ENCODE measurements around the gene HIVEP3.

The HIVEP3 gene

GRCh38 chr1:41645062-41645461 is 273.7 kb downstream of the HIVEP3 start:
- Histone ChIP-seq H3K9me3 (ENCODE audit: low read length) (no peaks in the 10 kb centered on the region), H3K9ac (ENCODE audit: low read length) (peak overlapping the region; percentile 16; the same call in 1 of the 2 replicates), H3K4me3 (ENCODE audit: low read depth, low read length, poor library complexity, severe bottlenecking) (no peak overlapping the region), H4K20me1 (ENCODE audit: insufficient read depth, low read length) (no peaks in the 10 kb centered on the region), H3K9me2 (ENCODE audit: low read depth, low read length) (no peaks in the 10 kb centered on the region), H3F3A (ENCODE audit: insufficient read depth, low read length) (no peaks in the 10 kb centered on the region; the same call in 1 of the 2 replicates), H3K36me3 (ENCODE audit: insufficient read depth, low read length) (no peaks in the 10 kb centered on the region), H3K4me2 (ENCODE audit: low read length) (peak overlapping the region; percentile 6; the same call in 1 of the 2 replicates), H3K27me3 (ENCODE audit: insufficient read depth, low read length) (no peaks in the 10 kb centered on the region), H2AFZ (ENCODE audit: low read length) (no peak overlapping the region), H3K4me1 (ENCODE audit: insufficient read depth, low read length, severe bottlenecking) (peaks cover 73% of the 10 kb centered on the region), H3K79me2 (ENCODE audit: insufficient read depth, low read length) (0 out of 2 replicates have a peak, but pooled peaks cover 3% of the 10 kb centered on the region), H3K27ac (ENCODE audit: low read depth, low read length, poor library complexity, severe bottlenecking) (peak overlapping the region; percentile 97)
- TF ChIP-seq CTCF (IDR thresholded peaks at IDR 0.05; ENCODE audit: low read length) = no peak
- no peak for TF ChIP-seq EZH2 (IDR thresholded peaks at IDR 0.05; ENCODE audit: borderline replicate concordance, low read length)

- H3K79me2 ChIP-seq (ENCODE audit: insufficient read depth, low read length) = 0 out of 2 replicates have a peak, but pooled peaks cover 3% of the 10 kb centered on the region
- no peaks in the 10 kb centered on the region for H3F3A ChIP-seq (ENCODE audit: insufficient read depth, low read length)
- H3K4me3 ChIP-seq (ENCODE audit: low read depth, low read length, poor library complexity, severe bottlenecking) = no peak overlapping the region
- H3K9me2 ChIP-seq (ENCODE audit: low read depth, low read length) = no peaks in the 10 kb centered on the region
- H3K27ac ChIP-seq (ENCODE audit: low read depth, low read length, poor library complexity, severe bottlenecking) = peak overlapping the region; percentile 97
- H3K9me3 ChIP-seq (ENCODE audit: low read length) = no peaks in the 10 kb centered on the region
- no peaks in the 10 kb centered on the region for H3K27me3 ChIP-seq (ENCODE audit: insufficient read depth, low read length)
- H3K4me1 ChIP-seq (ENCODE audit: insufficient read depth, low read length, severe bottlenecking) = peaks cover 87% of the 10 kb centered on the region
- TF ChIP-seq CTCF (IDR thresholded peaks at IDR 0.05; ENCODE audit: low read length) (peak; percentile 62; the same call in 1 of the 2 replicates), EZH2 (IDR thresholded peaks at IDR 0.05; ENCODE audit: borderline replicate concordance, low read length) (no peak)
- H4K20me1 ChIP-seq (ENCODE audit: insufficient read depth, low read length) = no peaks in the 10 kb centered on the region
- H3K4me2 ChIP-seq (ENCODE audit: low read length) = peak overlapping the region; percentile 54; the same call in 1 of the 2 replicates
- H2AFZ ChIP-seq (ENCODE audit: low read length) = no peak overlapping the region
- H3K36me3 ChIP-seq (ENCODE audit: insufficient read depth, low read length) = no peaks in the 10 kb centered on the region
- peak overlapping the region; percentile 41 for H3K9ac ChIP-seq (ENCODE audit: low read length)
Observed at GRCh38 chr1:41642922-41643821, 275.6 kb downstream of the HIVEP3 start.

- Histone ChIP-seq H4K20me1 (ENCODE audit: insufficient read depth, low read length) (no peaks in the 10 kb centered on the region), H2AFZ (ENCODE audit: low read length) (no peak overlapping the region), H3K4me2 (ENCODE audit: low read length) (peak overlapping the region; percentile 54), H3K36me3 (ENCODE audit: insufficient read depth, low read length) (no peaks in the 10 kb centered on the region), H3K27ac (ENCODE audit: low read depth, low read length, poor library complexity, severe bottlenecking) (peak overlapping the region; percentile 97), H3F3A (ENCODE audit: insufficient read depth, low read length) (peaks cover 7% of the 10 kb centered on the region; the same call in 1 of the 2 replicates), H3K79me2 (ENCODE audit: insufficient read depth, low read length) (no peaks in the 10 kb centered on the region), H3K9me3 (ENCODE audit: low read length) (no peaks in the 10 kb centered on the region), H3K9me2 (ENCODE audit: low read depth, low read length) (no peaks in the 10 kb centered on the region), H3K4me1 (ENCODE audit: insufficient read depth, low read length, severe bottlenecking) (peaks cover 94% of the 10 kb centered on the region), H3K4me3 (ENCODE audit: low read depth, low read length, poor library complexity, severe bottlenecking) (peak overlapping the region; percentile 7), H3K9ac (ENCODE audit: low read length) (peak overlapping the region; percentile 41), H3K27me3 (ENCODE audit: insufficient read depth, low read length) (no peaks in the 10 kb centered on the region)
- no peak for TF ChIP-seq EZH2 (IDR thresholded peaks at IDR 0.05; ENCODE audit: borderline replicate concordance, low read length)
Observed at GRCh38 chr1:41641941-41642527, 276.7 kb downstream of the HIVEP3 start.

Measured in OCI-LY1 (cell line).